Effector memory CD8-positive, alpha-beta T cell (primary cell): ENCODE data around the gene REEP6.
"Not testable (repeated sequence)": the region's sequence is repeated elsewhere in the genome, so short reads cannot be mapped to it uniquely, and the experiment has no call there.

ENCODE experiments used
- ATAC-seq: fragments of 150-1000 bp; cut with Tn5 transposase; replicated peaks from 2 replicates; pipeline ENCODE4 v1.10.0; 2021; ENCODE audit warnings: mild to moderate bottlenecking, moderate library complexity
- DNase-seq, 3 experiments: peaks; one replicate each; pipeline ENCODE4 v3.0.0; 2021
- H3K27ac Mint-ChIP-seq, 2 donors: one replicate each; pipeline ENCODE4 v1.8.0; 2022; ENCODE audit warnings: mild to moderate bottlenecking in 2 of 2, mixed read lengths in 2 of 2, moderate library complexity in 2 of 2
- H3K27me3 Mint-ChIP-seq, 2 donors: one replicate each; pipeline ENCODE4 v1.8.0; 2022; ENCODE audit warnings: mixed read lengths in 2 of 2
- H3K36me3 Mint-ChIP-seq: one replicate; pipeline ENCODE4 v1.8.0; 2022; ENCODE audit warnings: mild to moderate bottlenecking, moderate library complexity, mixed read lengths; ENCODE audit not compliant: insufficient read depth
- H3K4me1 Mint-ChIP-seq, 2 donors: one replicate each; pipeline ENCODE4 v1.8.0; 2022; ENCODE audit warnings: low read depth in 2 of 2, mixed read lengths in 2 of 2
- H3K4me3 Mint-ChIP-seq, 2 donors: one replicate each; pipeline ENCODE4 v1.8.0; 2022; ENCODE audit warnings: mild to moderate bottlenecking in 2 of 2, mixed read lengths in 2 of 2, moderate library complexity in 2 of 2
- H3K9me3 Mint-ChIP-seq, 2 donors: one replicate each; pipeline ENCODE4 v1.8.0; 2022; ENCODE audit warnings: mixed read lengths in 2 of 2

Gene REEP6

DNA sequence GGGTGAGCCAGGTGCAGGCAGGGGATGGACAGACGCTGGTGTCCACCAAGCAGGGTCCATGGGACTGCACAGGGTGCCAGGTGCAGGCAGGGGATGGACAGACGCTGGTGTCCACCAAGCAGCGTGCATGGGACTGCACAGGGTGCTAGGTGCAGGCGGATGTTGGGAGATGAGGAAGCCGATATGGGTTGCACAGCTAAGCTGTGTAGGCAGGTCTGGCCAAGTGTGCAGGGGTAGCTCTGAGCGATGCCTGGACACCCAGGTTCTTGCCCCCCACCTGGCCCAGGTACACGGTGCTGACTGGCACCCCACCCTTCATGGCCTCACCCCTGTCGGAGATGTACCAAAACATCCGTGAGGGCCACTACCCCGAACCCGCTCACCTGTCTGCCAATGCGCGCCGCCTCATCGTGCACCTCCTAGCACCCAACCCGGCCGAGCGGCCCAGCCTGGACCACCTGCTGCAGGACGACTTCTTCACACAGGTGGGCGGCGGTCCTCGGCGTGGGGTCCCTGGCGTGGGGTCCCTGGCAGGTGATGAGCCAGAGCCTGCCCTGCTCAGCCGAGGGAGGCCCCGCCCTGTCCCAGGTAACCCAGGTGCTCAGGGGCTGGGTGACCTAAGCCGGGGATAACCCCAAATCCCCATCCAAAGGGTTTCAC, 36.8 kb downstream of the REEP6 start:
- Mint-ChIP-seq H3K4me1 (peaks cover 5 to 10% of the 10 kb centered on the region in 2 donors), H3K4me3 (no peak overlapping the region), H3K9me3 (no peaks in the 10 kb centered on the region), H3K27ac (no peak overlapping the region), H3K36me3 (peaks cover 7% of the 10 kb centered on the region), H3K27me3 (peaks cover 43 to 74% of the 10 kb centered on the region in 2 donors)
- ATAC-seq (no peak), DNase-seq (no peak)

DNA sequence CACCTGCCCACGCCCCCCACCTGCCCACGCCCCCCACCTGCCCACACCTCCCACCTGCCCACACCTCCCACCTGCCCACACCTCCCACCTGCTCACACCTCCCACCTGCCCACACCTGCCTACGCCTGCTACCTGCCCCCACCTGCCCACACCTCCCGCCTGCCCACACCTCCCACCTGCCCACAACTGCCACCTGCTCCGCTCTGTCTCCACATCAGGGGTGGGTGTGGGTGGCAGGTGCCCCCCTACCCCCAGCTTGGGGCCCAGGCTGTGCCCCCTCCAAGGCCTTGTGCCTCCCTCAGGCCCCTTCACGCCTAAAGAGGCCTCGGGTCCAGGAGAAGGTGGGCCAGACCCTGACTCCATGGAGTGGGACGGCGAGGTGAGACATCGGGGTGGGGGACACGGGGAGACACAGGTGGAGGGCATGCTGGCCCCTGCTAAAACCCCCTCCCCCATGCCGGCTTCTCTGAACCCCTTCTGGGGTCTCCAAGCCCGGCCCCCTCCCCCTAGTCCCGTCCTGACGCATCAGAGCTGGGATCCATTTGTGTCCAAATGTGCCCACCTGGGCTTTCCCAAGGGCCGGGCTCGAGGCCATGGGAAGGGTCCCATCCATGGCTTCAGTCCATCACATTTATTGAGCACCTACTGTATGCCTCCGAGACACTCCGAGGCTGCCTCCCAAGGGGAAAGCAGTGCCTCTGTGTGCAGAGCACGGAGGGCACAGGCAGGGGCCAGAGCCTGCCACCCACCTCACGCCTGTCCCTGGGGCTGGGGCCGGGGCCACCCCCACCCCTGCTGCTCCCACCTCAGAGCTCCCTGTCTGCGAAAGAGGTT, 37.8 kb downstream of the REEP6 start:
- no peak overlapping the region for H3K27ac Mint-ChIP-seq
- no peak for DNase-seq

DNA sequence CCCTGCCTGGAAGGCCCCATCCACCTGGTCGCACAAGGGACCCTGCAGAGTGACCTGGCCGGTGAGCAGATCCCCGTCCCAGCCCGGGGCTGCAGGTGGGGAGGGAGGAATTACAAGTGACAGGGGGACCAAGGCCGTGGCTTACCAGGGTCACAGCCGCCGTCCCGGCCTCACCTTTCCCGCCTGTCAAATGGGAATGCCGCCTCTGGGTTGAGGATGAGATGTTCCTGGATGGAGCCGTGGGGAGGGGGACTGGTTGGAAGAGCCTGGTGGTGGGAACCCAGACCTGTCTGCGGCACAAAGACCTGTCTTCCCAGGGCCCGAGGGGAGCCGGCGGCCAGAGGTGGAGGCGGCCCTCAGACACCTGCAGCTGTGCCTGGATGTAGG, 38.4 kb downstream of the REEP6 start:
- DNase-seq (no peak), ATAC-seq (no peak)
- Mint-ChIP-seq H3K4me3 (no peak overlapping the region), H3K36me3 (peaks cover 7% of the 10 kb centered on the region), H3K27me3 (peaks cover 46 to 71% of the 10 kb centered on the region in 2 donors), H3K27ac (no peak overlapping the region), H3K9me3 (no peaks in the 10 kb centered on the region), H3K4me1 (peaks cover 5 to 10% of the 10 kb centered on the region in 2 donors)

More for the DNA sequence above, 37.8 kb downstream of the REEP6 start:
- no peak for ATAC-seq
- Mint-ChIP-seq H3K36me3 (peaks cover 7% of the 10 kb centered on the region), H3K27me3 (peaks cover 48 to 75% of the 10 kb centered on the region in 2 donors), H3K4me1 (peaks cover 5 to 10% of the 10 kb centered on the region in 2 donors), H3K9me3 (no peaks in the 10 kb centered on the region), H3K4me3 (no peak overlapping the region)

DNA sequence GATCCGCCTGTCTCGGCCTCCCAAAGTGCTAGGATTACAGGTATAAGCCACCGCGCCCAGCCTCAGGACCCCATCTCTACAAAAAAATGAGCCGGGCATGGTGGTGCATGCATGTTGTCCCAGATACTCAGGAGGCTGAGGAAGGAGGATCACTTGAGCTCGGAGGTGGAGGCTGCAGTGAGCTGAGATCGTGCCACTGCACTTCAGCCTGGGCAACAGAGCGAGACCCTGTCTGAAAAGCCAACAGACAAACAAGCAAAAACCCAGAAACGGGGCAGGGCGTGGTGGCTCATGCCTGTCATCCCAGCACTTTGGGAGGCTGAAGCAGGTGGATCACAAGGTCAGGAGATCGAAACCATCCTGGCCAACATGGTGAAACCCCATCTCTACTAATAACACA, 39.9 kb downstream of the REEP6 start:
- H3K4me1 Mint-ChIP-seq, H3K4me3 Mint-ChIP-seq, H3K27ac Mint-ChIP-seq, H3K36me3 Mint-ChIP-seq, DNase-seq, ATAC-seq, H3K9me3 Mint-ChIP-seq: not testable (repeated sequence)
- H3K27me3 Mint-ChIP-seq: peaks cover 34 to 66% of the 10 kb centered on the region in 2 donors

DNA sequence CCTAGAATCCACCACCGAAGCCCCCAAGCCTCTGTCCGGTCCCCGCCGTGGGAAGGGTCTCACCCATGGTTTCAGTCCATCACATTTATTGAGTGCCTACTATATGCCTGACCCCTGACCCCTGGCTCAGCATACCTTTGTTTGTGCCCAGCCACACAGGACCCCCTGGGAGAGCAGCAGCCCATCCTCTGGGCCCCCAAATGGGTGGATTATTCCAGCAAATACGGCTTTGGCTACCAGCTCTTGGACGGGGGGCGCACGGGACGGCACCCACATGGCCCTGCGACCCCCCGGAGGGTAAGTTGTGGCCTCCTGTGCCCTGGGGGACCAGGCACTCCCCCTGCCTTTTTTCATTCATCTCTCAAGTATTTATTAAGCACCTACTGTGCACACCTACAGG, 40.6 kb downstream of the REEP6 start:
- ATAC-seq (no peak), DNase-seq (no peak)
- no peak overlapping the region for H3K27ac Mint-ChIP-seq
- H3K27me3 Mint-ChIP-seq: peaks cover 27 to 59% of the 10 kb centered on the region in 2 donors
- peaks cover 0 to 1% of the 10 kb centered on the region in 2 donors for H3K4me1 Mint-ChIP-seq
- peaks cover 4% of the 10 kb centered on the region for H3K36me3 Mint-ChIP-seq
- H3K4me3 Mint-ChIP-seq: no peak overlapping the region
- no peaks in the 10 kb centered on the region for H3K9me3 Mint-ChIP-seq

DNA sequence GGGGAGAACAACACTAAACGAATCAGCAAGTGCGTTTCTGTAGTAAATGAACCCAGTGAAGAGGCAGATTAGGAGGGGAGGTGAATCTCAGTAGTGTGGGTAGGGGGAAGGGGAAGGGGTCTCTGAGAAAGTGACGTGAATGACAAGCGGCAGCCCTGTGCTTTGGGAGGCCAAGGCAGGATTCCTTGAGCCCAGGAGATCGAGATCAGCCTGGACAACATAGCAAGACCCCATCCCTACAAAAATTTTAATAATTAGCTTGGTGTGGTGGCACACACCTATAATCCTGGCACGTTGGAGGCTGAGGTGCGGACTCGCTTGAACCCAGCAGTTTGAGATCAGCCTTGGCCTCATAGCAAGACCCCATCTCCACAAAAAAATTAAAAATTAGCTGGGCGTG, 41.0 kb downstream of the REEP6 start:
- no peak overlapping the region for H3K4me3 Mint-ChIP-seq
- no peak for ATAC-seq

DNA sequence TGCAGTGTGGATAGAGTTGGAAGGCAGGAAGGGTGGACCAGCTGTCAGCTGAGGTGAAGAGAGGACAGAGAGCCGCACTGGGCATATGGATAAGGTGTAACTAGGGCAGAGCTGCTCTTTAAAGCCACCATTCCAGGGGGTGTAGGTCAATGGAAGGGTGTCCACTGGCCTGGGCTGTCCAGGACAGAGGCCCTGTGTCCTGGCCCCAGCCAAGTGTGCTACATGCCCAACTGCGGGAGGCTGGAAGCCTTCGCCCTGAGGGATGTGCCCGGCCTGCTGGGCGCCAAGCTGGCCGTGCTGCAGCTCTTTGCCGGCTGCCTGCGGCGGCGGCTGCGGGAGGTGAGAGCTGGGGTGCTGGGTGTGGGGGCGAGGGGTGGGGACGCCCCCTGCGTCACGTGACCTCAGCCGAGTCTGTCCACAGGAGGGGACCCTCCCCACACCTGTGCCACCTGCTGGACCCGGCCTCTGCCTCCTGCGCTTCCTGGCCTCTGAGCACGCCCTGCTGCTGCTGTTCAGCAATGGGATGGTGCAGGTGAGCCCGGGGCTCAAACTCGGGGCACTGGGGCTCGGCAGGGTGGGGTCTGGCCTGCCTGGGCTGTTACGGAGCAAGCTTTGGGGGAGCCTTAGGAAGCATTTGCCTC, 42.6 kb downstream of the REEP6 start:
- Mint-ChIP-seq H3K4me1 (no peaks in the 10 kb centered on the region), H3K4me3 (no peak overlapping the region), H3K36me3 (peaks cover 4% of the 10 kb centered on the region), H3K27ac (no peak overlapping the region), H3K27me3 (peaks cover 23 to 56% of the 10 kb centered on the region in 2 donors), H3K9me3 (no peaks in the 10 kb centered on the region)
- no peak for ATAC-seq
- no peak for DNase-seq

More for the DNA sequence above, 41.0 kb downstream of the REEP6 start:
- H3K27me3 Mint-ChIP-seq: peaks cover 26 to 55% of the 10 kb centered on the region in 2 donors
- H3K9me3 Mint-ChIP-seq: no peaks in the 10 kb centered on the region
- peaks cover 4% of the 10 kb centered on the region for H3K36me3 Mint-ChIP-seq
- DNase-seq: no peak
- peaks cover 0 to under 1% of the 10 kb centered on the region in 2 donors for H3K4me1 Mint-ChIP-seq
- H3K27ac Mint-ChIP-seq: no peak overlapping the region

DNA sequence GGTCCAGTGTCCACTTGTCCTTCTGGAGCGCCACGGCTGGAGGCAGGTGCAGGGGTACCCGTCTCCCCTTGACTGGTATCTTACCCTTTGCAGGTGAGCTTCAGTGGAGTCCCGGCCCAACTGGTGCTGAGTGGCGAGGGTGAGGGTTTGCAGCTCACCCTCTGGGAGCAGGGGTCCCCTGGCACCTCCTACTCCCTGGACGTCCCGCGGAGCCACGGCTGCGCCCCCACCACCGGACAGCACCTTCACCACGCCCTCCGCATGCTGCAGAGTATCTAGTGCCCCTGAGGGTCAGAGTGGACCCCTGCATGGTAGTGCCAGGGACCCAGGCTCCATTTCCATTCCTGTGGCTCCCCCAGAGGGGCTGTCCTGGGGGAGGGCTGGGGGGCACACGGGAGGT, 44.0 kb downstream of the REEP6 start:
- peaks cover 23 to 50% of the 10 kb centered on the region in 2 donors for H3K27me3 Mint-ChIP-seq
- H3K9me3 Mint-ChIP-seq: no peaks in the 10 kb centered on the region
- H3K36me3 Mint-ChIP-seq: peaks cover 1% of the 10 kb centered on the region
- no peak overlapping the region for H3K27ac Mint-ChIP-seq
- ATAC-seq (no peak), DNase-seq (no peak)
- H3K4me1 Mint-ChIP-seq: no peaks in the 10 kb centered on the region
- no peak overlapping the region for H3K4me3 Mint-ChIP-seq

DNA sequence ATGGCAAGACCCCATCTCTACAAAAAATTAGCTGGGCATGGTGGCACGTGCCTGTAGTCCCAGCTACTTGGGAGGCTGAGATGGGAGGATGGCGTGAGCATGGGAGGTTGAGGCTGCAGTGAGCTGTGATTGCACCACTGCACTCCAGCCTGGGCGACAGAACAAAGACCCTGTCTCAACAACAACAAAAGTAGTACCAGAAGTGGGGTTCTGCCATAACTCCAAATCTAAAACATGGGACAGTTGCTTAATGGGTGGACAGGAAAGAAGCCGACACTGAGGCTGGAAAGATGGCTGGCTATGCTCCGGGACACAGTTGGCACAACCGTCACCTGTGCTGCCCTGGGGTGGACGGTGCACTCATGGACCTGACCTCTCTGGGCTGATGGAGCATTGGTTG, 44.7 kb downstream of the REEP6 start:
- not testable (repeated sequence) for H3K4me1 Mint-ChIP-seq, H3K36me3 Mint-ChIP-seq

DNA sequence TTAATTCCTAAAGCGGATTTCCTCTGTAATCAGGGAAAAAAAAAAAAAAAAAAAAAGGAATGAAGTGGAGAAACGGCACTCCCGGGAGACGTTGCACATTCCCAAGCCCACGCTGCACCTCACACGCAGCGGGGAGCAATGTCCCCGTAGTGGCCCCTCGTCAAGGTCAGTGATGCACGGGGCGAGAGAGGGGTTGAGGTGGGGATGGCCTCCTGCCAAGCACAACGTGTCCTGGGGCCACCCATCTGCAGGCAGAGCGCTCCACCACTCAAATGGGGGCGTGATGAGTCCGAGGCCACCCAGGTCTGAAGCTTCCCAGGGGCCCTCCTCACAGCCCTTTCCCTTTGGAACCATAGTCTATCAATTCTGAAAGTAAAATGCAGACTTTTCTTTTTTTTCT, 48.0 kb downstream of the REEP6 start:
- Mint-ChIP-seq H3K4me1 (no peaks in the 10 kb centered on the region), H3K27me3 (peaks cover 23 to 47% of the 10 kb centered on the region in 2 donors), H3K27ac (no peak overlapping the region), H3K9me3 (no peaks in the 10 kb centered on the region), H3K36me3 (no peaks in the 10 kb centered on the region), H3K4me3 (no peak overlapping the region)
- no peak for ATAC-seq
- no peak for DNase-seq

More for the DNA sequence above, 44.7 kb downstream of the REEP6 start:
- not testable (repeated sequence) for H3K27ac Mint-ChIP-seq, DNase-seq, ATAC-seq, H3K4me3 Mint-ChIP-seq, H3K9me3 Mint-ChIP-seq
- H3K27me3 Mint-ChIP-seq: peaks cover 25 to 51% of the 10 kb centered on the region in 2 donors

DNA sequence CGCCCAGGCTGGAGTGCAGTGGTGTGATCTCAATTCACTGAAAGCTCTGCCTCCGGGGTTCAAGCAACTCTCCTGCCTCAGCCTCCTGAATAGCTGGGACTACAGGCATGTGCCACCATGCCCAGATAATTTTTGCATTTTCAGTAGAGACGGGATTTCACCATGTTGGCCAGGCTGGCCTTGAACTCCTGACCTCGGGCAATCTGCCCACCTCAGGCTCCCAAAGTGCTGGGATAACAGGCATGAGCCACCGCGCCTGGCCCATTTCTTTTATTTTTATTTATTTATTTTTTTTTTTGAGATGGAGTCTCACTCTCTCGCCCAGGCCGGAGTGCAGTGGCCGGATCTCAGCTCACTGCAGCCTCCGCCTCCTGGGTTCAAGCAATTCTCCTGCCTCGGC, 48.8 kb downstream of the REEP6 start:
- ATAC-seq, H3K4me1 Mint-ChIP-seq, H3K9me3 Mint-ChIP-seq, DNase-seq, H3K36me3 Mint-ChIP-seq, H3K4me3 Mint-ChIP-seq, H3K27ac Mint-ChIP-seq: not testable (repeated sequence)
- H3K27me3 Mint-ChIP-seq: peaks cover 23 to 47% of the 10 kb centered on the region in 2 donors

DNA sequence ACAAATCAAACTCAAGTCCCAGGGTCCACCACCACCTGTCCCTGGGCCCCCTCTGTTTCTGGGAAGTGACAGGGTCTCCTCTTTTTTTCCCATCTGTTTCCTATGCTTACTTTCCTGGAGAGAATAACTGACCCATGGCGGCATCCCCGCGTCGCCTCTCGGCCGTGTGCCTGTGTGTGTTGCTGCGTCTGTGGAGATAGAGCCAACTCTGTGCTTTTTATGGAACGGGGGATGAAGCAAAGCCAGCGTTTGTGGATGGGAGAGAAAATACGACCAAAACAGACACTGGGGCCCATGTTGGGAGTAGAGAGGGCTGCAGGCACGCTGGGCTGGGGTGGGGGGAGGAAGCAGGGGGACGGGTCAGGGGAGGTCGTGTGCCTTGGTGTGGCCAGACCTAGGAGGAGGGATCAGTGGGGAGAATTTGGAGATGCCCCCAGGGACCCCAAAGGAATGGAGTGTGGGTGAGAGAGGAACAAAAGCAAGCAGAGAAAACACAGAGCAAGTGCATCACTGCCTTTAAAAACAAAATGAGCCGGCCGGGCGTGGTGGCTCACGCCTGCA, 49.5 kb downstream of the REEP6 start:
- DNase-seq (no peak), ATAC-seq (no peak)
- Mint-ChIP-seq H3K27me3 (peaks cover 23 to 42% of the 10 kb centered on the region in 2 donors), H3K4me1 (no peaks in the 10 kb centered on the region), H3K27ac (no peak overlapping the region), H3K4me3 (no peak overlapping the region), H3K9me3 (no peaks in the 10 kb centered on the region), H3K36me3 (peaks cover 3% of the 10 kb centered on the region)
